K562 (cell line): ENCODE measurements around the gene TSPYL2.

ENCODE experiments used
- ADNP ChIP-seq: fragments of 200-800 bp; sonication (Bioruptor generic); IDR thresholded peaks from 2 replicates; pipeline ENCODE4 v1.6.1; 2016; ENCODE audit warnings: missing genetic modification characterization, missing compliant biosample characterization
- CBX8 ChIP-seq: fragments of 200-600 bp; sonication (generic); IDR thresholded peaks from 2 replicates; pipeline ENCODE4 v1.6.1; 2012; ENCODE audit warnings: borderline replicate concordance, mixed run types, low read depth, mild to moderate bottlenecking, moderate library complexity, mixed read lengths, low read length, control low read depth, inconsistent platforms; ENCODE audit not compliant: poor library complexity, severe bottlenecking; ENCODE audit errors: extremely low read depth
- CHD4 ChIP-seq: fragments of 200-600 bp; sonication (generic); IDR thresholded peaks from 3 replicates; pipeline ENCODE4 v1.6.1; 2012; ENCODE audit warnings: low read depth, mild to moderate bottlenecking, mixed read lengths, low read length, inconsistent platforms; ENCODE audit not compliant: insufficient read depth, insufficient replicate concordance, poor library complexity, severe bottlenecking
- EZH2 ChIP-seq: IDR thresholded peaks from 2 replicates; pipeline ENCODE4 v1.6.1; 2012; ENCODE audit warnings: low read depth, mild to moderate bottlenecking, inconsistent platforms, low read length, borderline replicate concordance
- NCOR1 ChIP-seq: fragments of 450-650 bp; IDR thresholded peaks from 2 replicates; pipeline ENCODE4 v1.6.1; 2016; ENCODE audit warnings: mild to moderate bottlenecking, moderate library complexity
- PHB2 ChIP-seq: fragments of 450-650 bp; IDR thresholded peaks from 2 replicates; pipeline ENCODE4 v1.6.1; 2017; ENCODE audit warnings: low read depth
- RUNX1 ChIP-seq: sonication (generic); IDR thresholded peaks from 2 replicates; pipeline ENCODE4 v1.6.1; 2016; ENCODE audit warnings: antibody characterized with exemption, low read depth
- SRF ChIP-seq, 2 experiments: fragments of 250-450, 450-650 bp in 1 of 2; sonication (Bioruptor Pico) in 1 of 2; sonication (generic) in 1 of 2; formaldehyde crosslinking; IDR thresholded peaks; 2 replicates each; pipeline versions ENCODE4 v1.5.0 to v1.5.1; 2020 to 2022; ENCODE audit warnings: mild to moderate bottlenecking in 1 of 2, missing genetic modification reagents in 1 of 2
- TARDBP ChIP-seq: fragments of 450-650 bp; IDR thresholded peaks from 2 replicates; pipeline ENCODE4 v1.6.1; 2016
- XRCC4 ChIP-seq: IDR thresholded peaks from one replicate; pipeline ENCODE4 v1.6.1; 2011; ENCODE audit not compliant: insufficient read depth, insufficient read length; ENCODE audit errors: extremely low read depth
- TF ChIP-seq, protein P1 (sequence below), 3 experiments: IDR thresholded peaks in 2 of 3; conservative IDR thresholded peaks in 1 of 3; 2 replicates each; pipeline ENCODE4 v1.5.1; 2011 to 2012; ENCODE audit warnings: low read length in 3 of 3, mild to moderate bottlenecking in 3 of 3, control low read depth in 2 of 3, improper control_type of control experiment in 1 of 3, inconsistent platforms in 1 of 3, low read depth in 1 of 3, mixed read lengths in 1 of 3, moderate library complexity in 1 of 3; ENCODE audit not compliant: insufficient read depth in 2 of 3
- TF ChIP-seq, protein P2 (sequence below): fragments of 450-650 bp; formaldehyde crosslinking; IDR thresholded peaks from 2 replicates; pipeline ENCODE4 v1.4.0; 2022; ENCODE audit warnings: missing genetic modification characterization
- TF ChIP-seq, protein P3 (sequence below), 2 experiments: fragments of 450-650 bp in 1 of 2; sonication (generic) in 1 of 2; formaldehyde crosslinking in 1 of 2; IDR thresholded peaks in 1 of 2; conservative IDR thresholded peaks in 1 of 2; 2 replicates each; pipeline versions ENCODE4 v1.6.1 to v1.8.1; 2016 to 2023; ENCODE audit warnings: mild to moderate bottlenecking in 2 of 2, moderate library complexity in 2 of 2, inconsistent platforms in 1 of 2, missing genetic modification reagents in 1 of 2
- TF ChIP-seq, protein P4 (sequence below), 2 experiments: fragments of 450-650 bp; formaldehyde crosslinking in 1 of 2; IDR thresholded peaks; 2 replicates each; pipeline versions ENCODE4 v1.4.0 to v1.6.1; 2014 to 2020; ENCODE audit warnings: mild to moderate bottlenecking in 2 of 2, borderline replicate concordance in 1 of 2, low read depth in 1 of 2

DNA sequence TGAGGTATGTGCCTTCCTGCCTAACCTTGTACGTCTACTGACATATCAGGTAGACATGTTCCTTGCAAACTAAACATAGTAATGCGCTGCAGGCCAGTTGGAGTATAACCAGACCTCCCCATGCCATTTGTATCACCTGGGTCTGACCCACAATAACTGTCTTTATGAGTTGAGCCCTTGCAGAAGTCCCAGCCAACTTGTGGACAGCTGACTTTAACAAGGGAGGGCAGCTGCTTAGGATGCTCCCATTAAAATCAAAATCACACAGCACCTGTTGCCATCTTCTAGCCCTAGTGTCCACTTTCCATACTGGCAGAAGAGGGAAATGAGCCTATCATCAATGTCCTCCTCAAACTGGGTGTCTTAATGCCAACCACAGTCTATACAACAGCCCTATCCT is 53.4 kb downstream of the TSPYL2 start:
- TF ChIP-seq, protein P1, sequence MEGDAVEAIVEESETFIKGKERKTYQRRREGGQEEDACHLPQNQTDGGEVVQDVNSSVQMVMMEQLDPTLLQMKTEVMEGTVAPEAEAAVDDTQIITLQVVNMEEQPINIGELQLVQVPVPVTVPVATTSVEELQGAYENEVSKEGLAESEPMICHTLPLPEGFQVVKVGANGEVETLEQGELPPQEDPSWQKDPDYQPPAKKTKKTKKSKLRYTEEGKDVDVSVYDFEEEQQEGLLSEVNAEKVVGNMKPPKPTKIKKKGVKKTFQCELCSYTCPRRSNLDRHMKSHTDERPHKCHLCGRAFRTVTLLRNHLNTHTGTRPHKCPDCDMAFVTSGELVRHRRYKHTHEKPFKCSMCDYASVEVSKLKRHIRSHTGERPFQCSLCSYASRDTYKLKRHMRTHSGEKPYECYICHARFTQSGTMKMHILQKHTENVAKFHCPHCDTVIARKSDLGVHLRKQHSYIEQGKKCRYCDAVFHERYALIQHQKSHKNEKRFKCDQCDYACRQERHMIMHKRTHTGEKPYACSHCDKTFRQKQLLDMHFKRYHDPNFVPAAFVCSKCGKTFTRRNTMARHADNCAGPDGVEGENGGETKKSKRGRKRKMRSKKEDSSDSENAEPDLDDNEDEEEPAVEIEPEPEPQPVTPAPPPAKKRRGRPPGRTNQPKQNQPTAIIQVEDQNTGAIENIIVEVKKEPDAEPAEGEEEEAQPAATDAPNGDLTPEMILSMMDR (IDR thresholded peaks at IDR 0.05 in 2 of 3, conservative IDR thresholded peaks at IDR 0.05 in 1 of 3; ENCODE audit: insufficient read depth in 2 of 3, low read depth in 1 of 3, low read length in 3 of 3), result no peak
- TF ChIP-seq PHB2, result no peak
- TF ChIP-seq TARDBP, result no peak
- TF ChIP-seq CHD4, result no peak
- TF ChIP-seq XRCC4, result no peak
- TF ChIP-seq ADNP (tag), result no peak
- TF ChIP-seq NCOR1, result no peak
- TF ChIP-seq, protein P2, sequence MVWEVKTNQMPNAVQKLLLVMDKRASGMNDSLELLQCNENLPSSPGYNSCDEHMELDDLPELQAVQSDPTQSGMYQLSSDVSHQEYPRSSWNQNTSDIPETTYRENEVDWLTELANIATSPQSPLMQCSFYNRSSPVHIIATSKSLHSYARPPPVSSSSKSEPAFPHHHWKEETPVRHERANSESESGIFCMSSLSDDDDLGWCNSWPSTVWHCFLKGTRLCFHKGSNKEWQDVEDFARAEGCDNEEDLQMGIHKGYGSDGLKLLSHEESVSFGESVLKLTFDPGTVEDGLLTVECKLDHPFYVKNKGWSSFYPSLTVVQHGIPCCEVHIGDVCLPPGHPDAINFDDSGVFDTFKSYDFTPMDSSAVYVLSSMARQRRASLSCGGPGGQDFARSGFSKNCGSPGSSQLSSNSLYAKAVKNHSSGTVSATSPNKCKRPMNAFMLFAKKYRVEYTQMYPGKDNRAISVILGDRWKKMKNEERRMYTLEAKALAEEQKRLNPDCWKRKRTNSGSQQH (CRISPR knock-in tag), result no peak
- TF ChIP-seq, protein P3, sequence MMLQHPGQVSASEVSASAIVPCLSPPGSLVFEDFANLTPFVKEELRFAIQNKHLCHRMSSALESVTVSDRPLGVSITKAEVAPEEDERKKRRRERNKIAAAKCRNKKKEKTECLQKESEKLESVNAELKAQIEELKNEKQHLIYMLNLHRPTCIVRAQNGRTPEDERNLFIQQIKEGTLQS (IDR thresholded peaks at IDR 0.05), result no peak
- TF ChIP-seq, protein P3 (CRISPR knock-in tag; conservative IDR thresholded peaks at IDR 0.05), result no peak
- TF ChIP-seq CBX8, result no peak
- no peak for TF ChIP-seq RUNX1
- no peak for TF ChIP-seq SRF (CRISPR knock-in tag; IDR thresholded peaks at IDR 0.05)
- TF ChIP-seq EZH2, result no peak
- TF ChIP-seq, protein P4, sequence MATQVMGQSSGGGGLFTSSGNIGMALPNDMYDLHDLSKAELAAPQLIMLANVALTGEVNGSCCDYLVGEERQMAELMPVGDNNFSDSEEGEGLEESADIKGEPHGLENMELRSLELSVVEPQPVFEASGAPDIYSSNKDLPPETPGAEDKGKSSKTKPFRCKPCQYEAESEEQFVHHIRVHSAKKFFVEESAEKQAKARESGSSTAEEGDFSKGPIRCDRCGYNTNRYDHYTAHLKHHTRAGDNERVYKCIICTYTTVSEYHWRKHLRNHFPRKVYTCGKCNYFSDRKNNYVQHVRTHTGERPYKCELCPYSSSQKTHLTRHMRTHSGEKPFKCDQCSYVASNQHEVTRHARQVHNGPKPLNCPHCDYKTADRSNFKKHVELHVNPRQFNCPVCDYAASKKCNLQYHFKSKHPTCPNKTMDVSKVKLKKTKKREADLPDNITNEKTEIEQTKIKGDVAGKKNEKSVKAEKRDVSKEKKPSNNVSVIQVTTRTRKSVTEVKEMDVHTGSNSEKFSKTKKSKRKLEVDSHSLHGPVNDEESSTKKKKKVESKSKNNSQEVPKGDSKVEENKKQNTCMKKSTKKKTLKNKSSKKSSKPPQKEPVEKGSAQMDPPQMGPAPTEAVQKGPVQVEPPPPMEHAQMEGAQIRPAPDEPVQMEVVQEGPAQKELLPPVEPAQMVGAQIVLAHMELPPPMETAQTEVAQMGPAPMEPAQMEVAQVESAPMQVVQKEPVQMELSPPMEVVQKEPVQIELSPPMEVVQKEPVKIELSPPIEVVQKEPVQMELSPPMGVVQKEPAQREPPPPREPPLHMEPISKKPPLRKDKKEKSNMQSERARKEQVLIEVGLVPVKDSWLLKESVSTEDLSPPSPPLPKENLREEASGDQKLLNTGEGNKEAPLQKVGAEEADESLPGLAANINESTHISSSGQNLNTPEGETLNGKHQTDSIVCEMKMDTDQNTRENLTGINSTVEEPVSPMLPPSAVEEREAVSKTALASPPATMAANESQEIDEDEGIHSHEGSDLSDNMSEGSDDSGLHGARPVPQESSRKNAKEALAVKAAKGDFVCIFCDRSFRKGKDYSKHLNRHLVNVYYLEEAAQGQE (IDR thresholded peaks at IDR 0.05; ENCODE audit: borderline replicate concordance), result no peak
- TF ChIP-seq, protein P4 (CRISPR knock-in tag; IDR thresholded peaks at IDR 0.05; ENCODE audit: low read depth), result no peak
